ENCODE data around the gene SFTA2.

SFTA2 gene

GRCh38 chr6:30889921-30890645 lies 41.9 kb downstream of the SFTA2 start:
- ChIA-PET CTCF (interaction anchor here (0.6 to 1.6 kb wide), 5 partner anchors 13 to 185 kb away, joined by 3 to 6 read pairs (median 4); partner anchors contain the start of genes MDC1 and VARS2), POLR2A (ENCODE audit: low non-redundant PET) (interaction anchor here (0.6 kb wide), 1 partner anchor 78 kb away, joined by 3 read pairs; no protein-coding TSS in a partner anchor)
- H3K27ac ChIP-seq = peak overlapping the region; percentile 84
- peak; percentile 81 for DNase-seq (ENCODE audit: low spot score)
- TF ChIP-seq, protein P1, sequence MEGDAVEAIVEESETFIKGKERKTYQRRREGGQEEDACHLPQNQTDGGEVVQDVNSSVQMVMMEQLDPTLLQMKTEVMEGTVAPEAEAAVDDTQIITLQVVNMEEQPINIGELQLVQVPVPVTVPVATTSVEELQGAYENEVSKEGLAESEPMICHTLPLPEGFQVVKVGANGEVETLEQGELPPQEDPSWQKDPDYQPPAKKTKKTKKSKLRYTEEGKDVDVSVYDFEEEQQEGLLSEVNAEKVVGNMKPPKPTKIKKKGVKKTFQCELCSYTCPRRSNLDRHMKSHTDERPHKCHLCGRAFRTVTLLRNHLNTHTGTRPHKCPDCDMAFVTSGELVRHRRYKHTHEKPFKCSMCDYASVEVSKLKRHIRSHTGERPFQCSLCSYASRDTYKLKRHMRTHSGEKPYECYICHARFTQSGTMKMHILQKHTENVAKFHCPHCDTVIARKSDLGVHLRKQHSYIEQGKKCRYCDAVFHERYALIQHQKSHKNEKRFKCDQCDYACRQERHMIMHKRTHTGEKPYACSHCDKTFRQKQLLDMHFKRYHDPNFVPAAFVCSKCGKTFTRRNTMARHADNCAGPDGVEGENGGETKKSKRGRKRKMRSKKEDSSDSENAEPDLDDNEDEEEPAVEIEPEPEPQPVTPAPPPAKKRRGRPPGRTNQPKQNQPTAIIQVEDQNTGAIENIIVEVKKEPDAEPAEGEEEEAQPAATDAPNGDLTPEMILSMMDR (conservative IDR thresholded peaks at IDR 0.05; ENCODE audit: low read depth) = no peak

DNA sequence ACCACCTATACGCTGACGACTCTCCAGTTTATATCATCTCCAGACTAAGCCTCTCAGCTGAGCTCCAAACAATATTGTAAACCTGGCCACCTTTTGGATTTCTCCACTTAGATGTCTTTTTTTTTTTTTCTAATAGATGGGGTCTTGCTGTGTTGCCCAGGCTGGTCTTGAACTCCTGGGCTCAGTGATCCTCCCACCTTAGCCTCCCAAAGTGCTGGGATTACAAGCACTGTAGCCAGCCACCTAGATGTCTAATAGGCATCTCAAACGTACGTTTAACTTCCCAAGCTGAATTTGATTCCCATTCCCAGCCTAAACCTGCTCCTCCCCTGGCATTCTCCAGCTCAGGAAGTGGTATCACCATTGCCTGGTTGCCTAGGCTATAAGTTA lies 42.5 kb downstream of the SFTA2 start:
- CTCF ChIA-PET = interaction anchor here (0.8 to 1.6 kb wide), 4 partner anchors 24 to 181 kb away, joined by 3 to 5 read pairs (median 4); partner anchors contain the start of genes MDC1 and VARS2

GRCh38 chr6:30888816-30889495 lies 43.0 kb downstream of the SFTA2 start:
- ChIA-PET POLR2A (ENCODE audit: low non-redundant PET) (no interaction called here), CTCF (interaction anchor here (1.1 to 1.5 kb wide), 3 partner anchors 25 to 182 kb away, joined by 3 to 4 read pairs (median 3); partner anchors contain the start of gene VARS2)
- DNase-seq (ENCODE audit: low spot score) = no peak
- TF ChIP-seq, protein P1 (conservative IDR thresholded peaks at IDR 0.05; ENCODE audit: low read depth) = no peak
- H3K27ac ChIP-seq = peak overlapping the region; percentile 84

More for the DNA sequence above, 42.5 kb downstream of the SFTA2 start:
- peak overlapping the region; percentile 84 for H3K27ac ChIP-seq
- POLR2A ChIA-PET (ENCODE audit: low non-redundant PET) = no interaction called here
- no peak for DNase-seq (ENCODE audit: low spot score)
- TF ChIP-seq, protein P1 (conservative IDR thresholded peaks at IDR 0.05; ENCODE audit: low read depth) = no peak

DNA sequence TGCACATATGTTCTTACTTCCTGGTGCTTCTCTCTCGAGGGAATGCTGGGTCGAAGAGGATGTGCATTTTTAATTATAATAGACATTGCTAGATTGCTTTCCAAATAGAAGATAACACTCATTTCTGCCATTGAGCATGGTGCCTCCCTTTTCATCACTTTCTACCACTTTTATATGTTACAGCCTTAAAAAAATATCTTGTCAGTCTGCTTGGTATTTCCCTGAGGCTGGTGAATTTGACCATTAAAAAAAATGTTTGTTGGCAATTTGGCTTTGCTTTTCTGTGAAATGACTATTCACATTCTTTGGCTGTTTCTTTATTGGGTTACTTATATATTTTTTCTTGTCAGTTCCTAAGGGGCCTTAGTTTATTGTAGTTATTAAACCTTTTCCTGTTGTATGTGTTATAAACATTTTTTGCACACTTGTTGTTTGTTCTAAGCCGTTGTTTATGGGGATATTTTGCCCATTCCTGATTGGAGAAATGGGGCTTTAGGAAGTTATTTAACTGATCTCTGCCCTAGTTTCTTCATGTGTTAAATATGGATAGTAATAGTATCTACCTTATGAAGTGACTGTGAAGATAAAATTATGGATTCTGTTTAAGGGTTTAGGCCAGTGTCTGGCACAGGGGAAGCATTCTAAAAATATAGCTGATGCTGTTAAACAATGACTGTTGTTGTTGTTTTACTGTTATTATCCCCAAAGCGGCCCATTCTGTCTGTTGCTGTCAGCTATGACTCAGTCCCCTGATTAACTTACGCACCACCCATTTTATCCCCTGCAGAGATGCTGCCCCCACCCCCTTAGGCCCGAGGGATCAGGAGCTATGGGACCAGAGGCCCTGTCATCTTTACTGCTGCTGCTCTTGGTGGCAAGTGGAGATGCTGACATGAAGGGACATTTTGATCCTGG lies 43.8 kb downstream of the SFTA2 start:
- ChIA-PET CTCF (interaction anchor here (0.7 to 1.5 kb wide), 4 partner anchors 11 to 183 kb away, joined by 3 to 4 read pairs (median 3); partner anchors contain the start of gene VARS2), POLR2A (ENCODE audit: low non-redundant PET) (no interaction called here)

GRCh38 chr6:30886897-30887255 lies 45.1 kb downstream of the SFTA2 start:
- no peak for DNase-seq (ENCODE audit: low spot score)
- POLR2A ChIA-PET (ENCODE audit: low non-redundant PET) = no interaction called here
- TF ChIP-seq, protein P1 (conservative IDR thresholded peaks at IDR 0.05; ENCODE audit: low read depth) = no peak
- peak overlapping the region; percentile 99 for H3K27ac ChIP-seq
- CTCF ChIA-PET = interaction anchor here (0.6 kb wide), 2 partner anchors 27 to 58 kb away, joined by 3 to 4 read pairs; partner anchors contain the start of gene VARS2

More for the DNA sequence above, 43.8 kb downstream of the SFTA2 start:
- DNase-seq (ENCODE audit: low spot score) = no peak
- TF ChIP-seq, protein P1 (conservative IDR thresholded peaks at IDR 0.05; ENCODE audit: low read depth) = no peak
- peak overlapping the region; percentile 84 for H3K27ac ChIP-seq

Measured in RWPE1 (cell line).